NCI-H1105 treated with DMSO at 0.1 percent for 48 hours (cell line): ENCODE data around the gene MARVELD1.
"Not testable (repeated sequence)": the region's sequence is repeated elsewhere in the genome, so short reads cannot be mapped to it uniquely, and the experiment has no call there.

Experiments used
- DNase-seq: peaks from one replicate; lab custom pipeline; 2025; lab: John Stamatoyannopoulos, UW

MARVELD1 gene

GRCh38 chr10:97690133-97690532, 23.4 kb upstream of the MARVELD1 start:
- DNase-seq, result no peak

GRCh38 chr10:97698072-97698655, 15.4 kb upstream of the MARVELD1 start:
- not testable (repeated sequence) for DNase-seq

- peak; percentile 48 for DNase-seq
Observed at GRCh38 chr10:97701438-97702069, 12.0 kb upstream of the MARVELD1 start.

GRCh38 chr10:97703398-97704067, 10.0 kb upstream of the MARVELD1 start:
- no peak for DNase-seq

- DNase-seq, result no peak
Observed at GRCh38 chr10:97704341-97704740, 9.2 kb upstream of the MARVELD1 start.

GRCh38 chr10:97705006-97705670, 8.4 kb upstream of the MARVELD1 start:
- no peak for DNase-seq

GRCh38 chr10:97707134-97707861, 6.2 kb upstream of the MARVELD1 start:
- DNase-seq, result no peak

GRCh38 chr10:97708167-97708566, 5.4 kb upstream of the MARVELD1 start:
- DNase-seq, result no peak

- no peak for DNase-seq
Observed at GRCh38 chr10:97708976-97709946, 4.3 kb upstream of the MARVELD1 start.

GRCh38 chr10:97711640-97712572, 1.6 kb upstream of the MARVELD1 start:
- DNase-seq, result no peak

- peak; percentile 31 for DNase-seq
Observed at GRCh38 chr10:97713826-97714400, 383 bp downstream of the MARVELD1 start.

GRCh38 chr10:97714401-97715258, 1.1 kb downstream of the MARVELD1 start:
- DNase-seq, result no peak

- DNase-seq, result no peak
Observed at GRCh38 chr10:97715259-97715874, 1.8 kb downstream of the MARVELD1 start.

- no peak for DNase-seq
Observed at GRCh38 chr10:97717627-97718026, 4.1 kb downstream of the MARVELD1 start.

- no peak for DNase-seq
Observed at GRCh38 chr10:97718178-97718577, 4.6 kb downstream of the MARVELD1 start.

- peak; percentile 78 for DNase-seq
Observed at GRCh38 chr10:97718659-97719142, 5.2 kb downstream of the MARVELD1 start.

- no peak for DNase-seq
Observed at GRCh38 chr10:97719602-97720001, 6.1 kb downstream of the MARVELD1 start.
